H4 (cell line): ENCODE results near the gene TBK1. TPM values are rescaled to one million over a fixed set of nuclear protein-coding genes. Genes with fewer than 3 reads are reported as not detected.
"Not testable (repeated sequence)": the region's sequence is repeated elsewhere in the genome, so short reads cannot be mapped to it uniquely, and the experiment has no call there.

Source experiments
- DNase-seq: peaks from one replicate; pipeline ENCODE4 v3.0.0-alpha.2; 2015; ENCODE audit warnings: low spot score
- total RNA-seq: library from RNA; depleted of rRNA; stranded (reverse); fragments of >200 nt; shearing (Covaris generic); gene quantifications from 2 replicates; pipeline ENCODE4 v1.2.3, GENCODE V29; 2014

Gene TBK1
- total RNA-seq, 1 experiment from 2014 or later, result 28.0 TPM

GRCh38 chr12:64497484-64497883 is 45.6 kb downstream of the TBK1 start:
- no peak for DNase-seq

GRCh38 chr12:64497903-64498302 is 46.0 kb downstream of the TBK1 start:
- DNase-seq, result no peak

- no peak for DNase-seq
These were observed 48.5 kb downstream of the TBK1 start for GRCh38 chr12:64500394-64500793.

- no peak for DNase-seq
These were observed 49.6 kb downstream of the TBK1 start for GRCh38 chr12:64501486-64501885.

GRCh38 chr12:64506955-64507354 is 55.0 kb downstream of the TBK1 start:
- DNase-seq, result no peak

GRCh38 chr12:64510667-64511066 is 58.7 kb downstream of the TBK1 start:
- DNase-seq, result no peak

- DNase-seq, result no peak
These were observed 66.5 kb downstream of the TBK1 start for GRCh38 chr12:64518396-64518795.

GRCh38 chr12:64521833-64522232 is 69.9 kb downstream of the TBK1 start:
- DNase-seq, result no peak

GRCh38 chr12:64522316-64522715 is 70.4 kb downstream of the TBK1 start:
- peak; percentile 19 for DNase-seq

- no peak for DNase-seq
These were observed 70.9 kb downstream of the TBK1 start for GRCh38 chr12:64522807-64523206.

GRCh38 chr12:64523565-64524444 is 71.9 kb downstream of the TBK1 start:
- not testable (repeated sequence) for DNase-seq

GRCh38 chr12:64525461-64526160 is 73.7 kb downstream of the TBK1 start:
- no peak for DNase-seq

GRCh38 chr12:64526859-64527258 is 74.9 kb downstream of the TBK1 start:
- DNase-seq, result no peak

- DNase-seq, result no peak
These were observed 76.7 kb downstream of the TBK1 start for GRCh38 chr12:64528616-64529015.

GRCh38 chr12:64530566-64530965 is 78.6 kb downstream of the TBK1 start:
- DNase-seq, result no peak

- DNase-seq, result no peak
These were observed 79.9 kb downstream of the TBK1 start for GRCh38 chr12:64531665-64532334.

- no peak for DNase-seq
These were observed 80.9 kb downstream of the TBK1 start for GRCh38 chr12:64532734-64533351.

- DNase-seq, result no peak
These were observed 82.8 kb downstream of the TBK1 start for GRCh38 chr12:64534672-64535199.

- DNase-seq, result no peak
These were observed 86.2 kb downstream of the TBK1 start for GRCh38 chr12:64538121-64538520.

- DNase-seq, result not testable (repeated sequence)
These were observed 90.6 kb downstream of the TBK1 start for GRCh38 chr12:64542409-64543047.

GRCh38 chr12:64544371-64545080 is 92.6 kb downstream of the TBK1 start:
- no peak for DNase-seq
